B cell (primary cell): Measurements from ENCODE around the gene SP100. TPM values are rescaled to one million over a fixed set of nuclear protein-coding genes. Genes with fewer than 3 reads are reported as not detected.

ENCODE experiments used
- ATAC-seq: fragments of 200-7000 bp; cut with Tn5 transposase; one replicate; pipeline ENCODE4 v1.10.0; 2021; ENCODE audit warnings: low read depth, mild to moderate bottlenecking, moderate number of reproducible peaks, moderate library complexity
- CTCF ChIA-PET: fragments of 350-600 bp; sonication (Branson Sonifier 250); formaldehyde crosslinking; loops from one replicate; lab custom pipeline; 2021; ENCODE audit warnings: antibody characterized with exemption, inconsistent platforms; lab: Charles Lee
- POLR2A ChIA-PET: fragments of 350-600 bp; sonication (Branson Sonifier 250); formaldehyde crosslinking; loops from one replicate; lab custom pipeline; 2021; ENCODE audit warnings: antibody characterized with exemption; lab: Charles Lee
- DNase-seq: peaks from one replicate; pipeline ENCODE4 v3.0.0; 2013
- H2AFZ ChIP-seq: 2 replicates; pipeline ENCODE4 v1.6.1; 2012; ENCODE audit warnings: mild to moderate bottlenecking, low read depth, low read length; ENCODE audit not compliant: insufficient read depth, poor library complexity, severe bottlenecking
- H3K27ac ChIP-seq, 2 donors: 1 replicate in 1 of 2; 2 replicates in 1 of 2; pipeline ENCODE4 v1.5.1; 2012 to 2013; ENCODE audit warnings: low read length in 2 of 2, mild to moderate bottlenecking in 2 of 2, moderate library complexity in 1 of 2
- H3K27me3 ChIP-seq, 4 experiments: fragments of 200-600 bp in 1 of 4; sonication (generic) in 1 of 4; replicated peaks in 1 of 4; 1 replicate in 2 of 4; 2 replicates in 2 of 4; pipeline versions ENCODE4 v1.6.1 to v1.7.0; 2013 to 2016; ENCODE audit warnings: low read length in 3 of 4, mild to moderate bottlenecking in 2 of 4, mixed read lengths in 1 of 4, moderate library complexity in 1 of 4; ENCODE audit not compliant: insufficient read depth in 4 of 4, control insufficient read depth in 3 of 4; ENCODE audit errors: control extremely low read depth in 1 of 4
- H3K36me3 ChIP-seq, 2 experiments: replicated peaks in 1 of 2; 1 replicate in 1 of 2; 2 replicates in 1 of 2; pipeline versions ENCODE4 v1.6.1 to v1.7.1; 2013; ENCODE audit warnings: low read length in 1 of 2; ENCODE audit not compliant: insufficient read depth in 2 of 2, control insufficient read depth in 1 of 2; ENCODE audit errors: control extremely low read depth in 1 of 2, extremely low read depth in 1 of 2
- H3K4me1 ChIP-seq, 2 donors: fragments of 200-600 bp in 1 of 2; sonication (generic) in 1 of 2; 1 replicate in 1 of 2; 2 replicates in 1 of 2; pipeline versions ENCODE4 v1.5.1 to v1.6.1; 2013 to 2017; ENCODE audit warnings: low read length in 2 of 2; ENCODE audit not compliant: control insufficient read depth in 2 of 2, insufficient read depth in 2 of 2
- H3K4me2 ChIP-seq: replicated peaks from 2 replicates; pipeline ENCODE3; 2012; ENCODE audit warnings: mild to moderate bottlenecking, low read depth, low read length; ENCODE audit not compliant: poor library complexity, severe bottlenecking
- H3K4me3 ChIP-seq, 5 experiments: fragments of 200-600 bp in 1 of 5; sonication (generic) in 1 of 5; 1 replicate in 3 of 5; 2 replicates in 2 of 5; pipeline versions ENCODE4 v1.5.1 to v1.7.0; 2011 to 2016; ENCODE audit warnings: low read length in 4 of 5, mild to moderate bottlenecking in 4 of 5, low read depth in 2 of 5, control low read depth in 1 of 5, moderate library complexity in 1 of 5; ENCODE audit not compliant: insufficient read depth in 1 of 5; ENCODE audit errors: control extremely low read depth in 1 of 5, extremely low read depth in 1 of 5
- H3K79me2 ChIP-seq: fragments of 200-600 bp; sonication (generic); one replicate; pipeline ENCODE4 v1.6.0; 2016; ENCODE audit warnings: low read length; ENCODE audit not compliant: control insufficient read depth, insufficient read depth
- H3K9ac ChIP-seq: fragments of 200-600 bp; sonication (generic); 2 replicates; pipeline ENCODE4 v1.6.1; 2017; ENCODE audit warnings: mild to moderate bottlenecking, low read length, moderate library complexity
- H3K9me3 ChIP-seq, 3 donors: one replicate each; pipeline versions ENCODE4 v1.6.1 to v1.7.1; 2013; ENCODE audit warnings: low read length in 2 of 3; ENCODE audit not compliant: control insufficient read depth in 2 of 3, insufficient read depth in 1 of 3; ENCODE audit errors: control extremely low read depth in 1 of 3
- H4K20me1 ChIP-seq: 2 replicates; pipeline ENCODE4 v1.6.0; 2012; ENCODE audit warnings: mild to moderate bottlenecking, low read length; ENCODE audit not compliant: insufficient read depth, control insufficient read depth, poor library complexity, severe bottlenecking
- H3K27ac Mint-ChIP-seq: one replicate; pipeline ENCODE4 v1.8.0; 2021; ENCODE audit warnings: mixed read lengths
- H3K27me3 Mint-ChIP-seq: one replicate; pipeline ENCODE4 v1.8.0; 2021; ENCODE audit warnings: mixed read lengths
- H3K4me1 Mint-ChIP-seq: one replicate; pipeline ENCODE4 v1.8.0; 2021; ENCODE audit warnings: mixed read lengths
- H3K4me3 Mint-ChIP-seq: one replicate; pipeline ENCODE4 v1.8.0; 2021; ENCODE audit warnings: mixed read lengths
- H3K9me3 Mint-ChIP-seq: one replicate; pipeline ENCODE4 v1.8.0; 2022; ENCODE audit warnings: mixed read lengths; ENCODE audit not compliant: insufficient read depth
- EZH2 ChIP-seq: IDR thresholded peaks from 2 replicates; pipeline ENCODE4 v1.6.1; 2012; ENCODE audit warnings: borderline replicate concordance, low read depth, mild to moderate bottlenecking, moderate library complexity, low read length; ENCODE audit not compliant: insufficient read depth, poor library complexity, severe bottlenecking
- WGBS: methylation state at CpG from one replicate; pipeline ENCODE4 v1.1.5; 2013; ENCODE audit warnings: missing lambda C conversion rate; ENCODE audit not compliant: insufficient coverage; 5-methylcytosine and 5-hydroxymethylcytosine counted together
- intact Hi-C: fragments of 100-400 bp; cut with micrococcal nuclease; formaldehyde crosslinking; loops from one replicate; pipeline ENCODE4 v1.10.0; 2022
- polyA plus RNA-seq: library from polyadenylated mRNA; depleted of rRNA; stranded (reverse); fragments of >200 nt; gene quantifications from 2 replicates; pipeline ENCODE4 v1.2.3, GENCODE V29; 2012
- small RNA-seq: library from RNA; depleted of rRNA; stranded (forward); fragments of <200 nt; gene quantifications from one replicate; pipeline ENCODE3, GENCODE V24; 2012; ENCODE audit warnings: low replicate concordance, low read depth; ENCODE audit not compliant: insufficient read length
- total RNA-seq, 2 donors: library from RNA; stranded (reverse); fragments of 120-200 nt in 1 of 2; gene quantifications; 1 replicate in 1 of 2; 2 replicates in 1 of 2; pipeline versions ENCODE4 v1.2.3 to v1.2.4, GENCODE V29; 2013 to 2022
- TF ChIP-seq, protein P1 (sequence below): fragments of 200-600 bp; IDR thresholded peaks from one replicate; pipeline ENCODE4 v1.8.0; 2022; ENCODE audit warnings: antibody characterized with exemption, mild to moderate bottlenecking

The SP100 gene
- total and polyA plus RNA-seq, 2 donors (not counting 1 experiment from before 2014, with no cell fraction given), result 209 to 554 TPM

DNA sequence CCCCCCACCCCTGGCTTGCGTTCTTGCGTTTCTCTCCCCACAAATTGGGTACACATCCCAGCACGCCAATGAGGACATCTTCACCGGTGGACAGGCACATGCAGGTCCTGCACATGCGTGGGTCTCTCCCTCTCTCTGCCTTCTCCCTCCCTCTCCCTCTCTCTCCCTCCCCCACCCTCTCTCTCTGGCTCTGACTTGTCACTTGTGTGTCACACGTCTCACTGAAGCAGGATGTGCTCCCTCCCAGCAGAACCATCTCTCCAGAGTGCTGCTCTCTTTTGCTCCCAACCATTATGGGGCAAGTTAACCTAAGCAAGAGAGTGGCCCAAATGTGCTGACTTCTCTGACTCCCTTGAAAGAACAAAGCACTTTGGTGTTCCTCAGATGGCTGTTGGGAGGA lies 175.8 kb downstream of the SP100 start:
- ATAC-seq, result no peak
- intact Hi-C loops, result no loop called here

DNA sequence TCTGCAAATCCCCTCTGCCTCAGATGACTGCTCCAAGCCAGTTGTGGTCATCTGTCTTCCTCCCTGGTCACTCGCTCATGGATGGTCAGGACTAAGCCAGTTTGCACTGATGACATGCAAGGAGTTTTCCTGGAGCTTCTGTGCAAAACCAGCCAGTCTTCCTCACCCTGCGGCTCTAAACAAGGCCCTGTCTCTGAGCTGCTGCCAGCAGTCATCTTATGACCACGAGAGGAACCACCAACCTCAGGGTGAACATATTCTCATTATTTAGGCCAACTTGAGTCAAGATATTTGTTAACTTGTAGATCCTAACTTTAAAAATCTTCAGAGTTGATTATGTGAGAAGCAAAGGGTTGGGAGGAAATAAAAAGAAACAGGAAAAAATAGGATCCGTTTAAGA lies 176.8 kb downstream of the SP100 start:
- Histone ChIP-seq H4K20me1 (no peaks in the 10 kb centered on the region), H3K27ac (peak overlapping the region in 1 of 2 donors; percentile 2), H3K79me2 (peaks cover 11% of the 10 kb centered on the region), H3K9me3 (peaks cover 0 to 16% (median 0%) of the 10 kb centered on the region in 3 donors), H2AFZ (peak overlapping the region; percentile 5), H3K9ac (no peak overlapping the region), H3K4me3 (no peak overlapping the region), H3K36me3 (no peaks in the 10 kb centered on the region), H3K4me1 (peaks cover 71 to 73% of the 10 kb centered on the region in 2 donors), H3K27me3 (no peaks in the 10 kb centered on the region), H3K4me2 (no peak overlapping the region)
- intact Hi-C loops, result no loop called here
- 73% methylated on average over 2 of the region's 4 CpGs for WGBS
- Mint-ChIP-seq H3K4me3 (peak overlapping the region; percentile 35), H3K4me1 (peaks cover 90% of the 10 kb centered on the region), H3K27ac (peak overlapping the region; percentile 87), H3K27me3 (no peaks in the 10 kb centered on the region), H3K9me3 (peaks cover 2% of the 10 kb centered on the region)
- ATAC-seq, result no peak
- TF ChIP-seq EZH2, result no peak
- TF ChIP-seq, protein P1, sequence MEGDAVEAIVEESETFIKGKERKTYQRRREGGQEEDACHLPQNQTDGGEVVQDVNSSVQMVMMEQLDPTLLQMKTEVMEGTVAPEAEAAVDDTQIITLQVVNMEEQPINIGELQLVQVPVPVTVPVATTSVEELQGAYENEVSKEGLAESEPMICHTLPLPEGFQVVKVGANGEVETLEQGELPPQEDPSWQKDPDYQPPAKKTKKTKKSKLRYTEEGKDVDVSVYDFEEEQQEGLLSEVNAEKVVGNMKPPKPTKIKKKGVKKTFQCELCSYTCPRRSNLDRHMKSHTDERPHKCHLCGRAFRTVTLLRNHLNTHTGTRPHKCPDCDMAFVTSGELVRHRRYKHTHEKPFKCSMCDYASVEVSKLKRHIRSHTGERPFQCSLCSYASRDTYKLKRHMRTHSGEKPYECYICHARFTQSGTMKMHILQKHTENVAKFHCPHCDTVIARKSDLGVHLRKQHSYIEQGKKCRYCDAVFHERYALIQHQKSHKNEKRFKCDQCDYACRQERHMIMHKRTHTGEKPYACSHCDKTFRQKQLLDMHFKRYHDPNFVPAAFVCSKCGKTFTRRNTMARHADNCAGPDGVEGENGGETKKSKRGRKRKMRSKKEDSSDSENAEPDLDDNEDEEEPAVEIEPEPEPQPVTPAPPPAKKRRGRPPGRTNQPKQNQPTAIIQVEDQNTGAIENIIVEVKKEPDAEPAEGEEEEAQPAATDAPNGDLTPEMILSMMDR, result no peak
- ChIA-PET CTCF (interaction anchor here (1.6 kb wide), 1 partner anchor 9 kb away, joined by 4 read pairs; no protein-coding TSS in a partner anchor), POLR2A (no interaction called here)
- no peak for DNase-seq

More for the DNA sequence above, 175.8 kb downstream of the SP100 start:
- Histone ChIP-seq H3K4me2 (peak overlapping the region; percentile 18), H3K36me3 (no peaks in the 10 kb centered on the region), H3K4me3 (no peak overlapping the region), H3K4me1 (peaks cover 67 to 68% of the 10 kb centered on the region in 2 donors), H4K20me1 (no peaks in the 10 kb centered on the region), H3K27ac (peak overlapping the region; percentile 9 to 64), H3K79me2 (peaks cover 6% of the 10 kb centered on the region), H3K9ac (no peak overlapping the region), H3K9me3 (peaks cover 0 to 15% (median 0%) of the 10 kb centered on the region in 3 donors), H2AFZ (peak overlapping the region; percentile 9), H3K27me3 (no peaks in the 10 kb centered on the region)
- Mint-ChIP-seq H3K27ac (peak overlapping the region; percentile 87), H3K27me3 (no peaks in the 10 kb centered on the region), H3K4me1 (peaks cover 85% of the 10 kb centered on the region), H3K4me3 (peak overlapping the region; percentile 14), H3K9me3 (peaks cover 2% of the 10 kb centered on the region)
- ChIA-PET CTCF (no interaction called here), POLR2A (no interaction called here)
- WGBS, result 77% methylated on average over 6 of the region's 6 CpGs
- no peak for TF ChIP-seq EZH2
- TF ChIP-seq, protein P1, result no peak
- no peak for DNase-seq

Small RNA genes within 50 kb of the gene (small RNA-seq; reads per million reads assigned to genes)
- gene HMGB1P3 (not detected), gene RN7SL834P (not detected), gene RNU6-451P (not detected)

Other genes starting within 250 kb of the SP100 start
- 261 and 280 TPM in 2 replicates for gene SP110, start 196.2 kb upstream of the SP100 start, total RNA-seq
- 124 and 162 TPM in 2 replicates for gene SP110, start 196.2 kb upstream of the SP100 start, polyA plus RNA-seq
- 411 and 424 TPM in 2 replicates for gene SP140, start 190.5 kb upstream of the SP100 start, total RNA-seq
- 71.1 and 78.7 TPM in 2 replicates for gene SP140, start 190.5 kb upstream of the SP100 start, polyA plus RNA-seq
- gene SP140L, start 89.0 kb upstream of the SP100 start, total RNA-seq, result 154 and 167 TPM in 2 replicates
- gene SP140L, start 89.0 kb upstream of the SP100 start, polyA plus RNA-seq, result 94.6 and 161 TPM in 2 replicates